HEK293T (cell line): ENCODE data around the gene FOXO1.

Source experiments
- BHLHE40 ChIP-seq: fragments of 450-650 bp; IDR thresholded peaks from 2 replicates; pipeline ENCODE4 v1.6.1; 2016; ENCODE audit warnings: mild to moderate bottlenecking, moderate library complexity, borderline replicate concordance
- FOXM1 ChIP-seq: fragments of 450-650 bp; IDR thresholded peaks from 2 replicates; pipeline ENCODE4 v1.6.1; 2017; ENCODE audit warnings: mild to moderate bottlenecking, borderline replicate concordance
- TARDBP ChIP-seq: fragments of 450-650 bp; IDR thresholded peaks from 2 replicates; pipeline ENCODE4 v1.6.1; 2016

- no peak for TF ChIP-seq FOXM1
- no peak for TF ChIP-seq BHLHE40
- TF ChIP-seq TARDBP = no peak
Measured at GRCh38 chr13:40590112-40590862, 76.2 kb downstream of the FOXO1 start.
